Ovary (tissue), 9 donors: ENCODE data around the gene ARHGEF1. TPM values are rescaled to one million over a fixed set of nuclear protein-coding genes. Genes with fewer than 3 reads are reported as not detected.

Source experiments
- DNase-seq, 5 donors: peaks; one replicate each; pipeline ENCODE4 v3.0.0-alpha.2; 2019 to 2020
- H3K27ac ChIP-seq, 2 donors: fragments of 200-600 bp; one replicate each; pipeline versions ENCODE4 v1.5.1 to v1.8.0; 2019 to 2022
- H3K27me3 ChIP-seq: fragments of 200-600 bp; one replicate; pipeline ENCODE4 v1.8.0; 2022
- H3K36me3 ChIP-seq: fragments of 200-600 bp; sonication (generic); one replicate; pipeline ENCODE4 v1.5.1; 2019
- H3K4me1 ChIP-seq: one replicate; pipeline ENCODE4 v1.8.1; 2013; ENCODE audit warnings: mild to moderate bottlenecking, moderate library complexity; ENCODE audit not compliant: insufficient read depth
- H3K4me3 ChIP-seq: fragments of 200-600 bp; sonication (generic); one replicate; pipeline ENCODE4 v1.5.1; 2017
- H3K9me3 ChIP-seq, 2 donors: fragments of 200-600 bp in 1 of 2; sonication (generic) in 1 of 2; one replicate each; pipeline versions ENCODE4 v1.5.1 to v1.8.1; 2013 to 2019; ENCODE audit warnings: mild to moderate bottlenecking in 1 of 2, moderate library complexity in 1 of 2
- EP300 ChIP-seq: sonication (generic); formaldehyde crosslinking; IDR thresholded peaks from one replicate; pipeline ENCODE4 v1.6.1; 2017; ENCODE audit warnings: antibody characterized with exemption
- POLR2A ChIP-seq: fragments of 450-650 bp; IDR thresholded peaks from one replicate; pipeline ENCODE4 v1.6.1; 2017; ENCODE audit warnings: antibody characterized with exemption, mild to moderate bottlenecking, moderate library complexity
- WGBS, 3 donors: extraction: QIAGEN DNeasy Blood & Tissue Kit in 1 of 3; methylation state at CpG; one replicate each; pipeline versions ENCODE4 v1.1.5 to v1.1.7; 2013 to 2017; 5-methylcytosine and 5-hydroxymethylcytosine counted together
- intact Hi-C, 4 donors: fragments of 100-400 bp; cut with DNase I; formaldehyde crosslinking; loops; one replicate each; pipeline versions ENCODE4 v1.11.0 to v1.15.1; 2022 to 2023
- polyA plus RNA-seq, 2 donors: library from polyadenylated mRNA; stranded (reverse); fragments of 200-250 nt in 1 of 2; fragments of 350-450 nt in 1 of 2; fragmentation: Illumina TruSeq in 1 of 2; extraction: RNeasy Lipid Tissue Mini Kit (QIAGEN cat#74804) in 1 of 2; gene quantifications; one replicate each; pipeline ENCODE4 v1.2.3, GENCODE V29; 2013 to 2014
- total RNA-seq, 7 donors: library from RNA; depleted of rRNA in 2 of 7; stranded (reverse); fragments of >200 nt in 2 of 7; fragmentation: NEBNext Ultra II Directional in 3 of 7; extraction: Animal tissue kit (Norgen Biotek cat#: 25700) in 3 of 7; gene quantifications; one replicate each; pipeline versions ENCODE4 v1.1.0 to v1.2.4, GENCODE V29; 2016 to 2023
- TF ChIP-seq, protein P1 (sequence below), 3 donors: fragments of 450-650 bp in 2 of 3; fragments of 200-600 bp in 1 of 3; IDR thresholded peaks; one replicate each; pipeline versions ENCODE4 v1.5.1 to v1.8.0; 2016 to 2022; ENCODE audit warnings: antibody characterized with exemption in 3 of 3, mild to moderate bottlenecking in 1 of 3
- donor health status: DM: no; HTN: no; CAD: no; lungs with moderate emphysema.
- donor health status: DM: no; HTN: no; CAD: no.
- donor health status: Bipolar disorder and iron deficiency.
- donor health status: DM: yes; HTN: yes; CAD: no.
- donor health status: DM: no; HTN: no; CAD: no.
- donor health status: DM: yes; HTN: yes; CAD: no.

The ARHGEF1 gene
- total and polyA plus RNA-seq, 9 donors = 7.9 to 97.5 (median 56.6) TPM

- Histone ChIP-seq H3K27ac (no peak overlapping the region), H3K27me3 (no peaks in the 10 kb centered on the region), H3K9me3 (no peaks in the 10 kb centered on the region), H3K4me1 (no peaks in the 10 kb centered on the region), H3K36me3 (no peaks in the 10 kb centered on the region), H3K4me3 (no peak overlapping the region)
- WGBS, 3 donors = 6 to 9% (median 8%) methylated on average over 18 of the region's 18 CpGs
- peak in 1 of 5 donors; percentile 26 for DNase-seq
- TF ChIP-seq EP300 (no peak), POLR2A (no peak)
- TF ChIP-seq, protein P1, sequence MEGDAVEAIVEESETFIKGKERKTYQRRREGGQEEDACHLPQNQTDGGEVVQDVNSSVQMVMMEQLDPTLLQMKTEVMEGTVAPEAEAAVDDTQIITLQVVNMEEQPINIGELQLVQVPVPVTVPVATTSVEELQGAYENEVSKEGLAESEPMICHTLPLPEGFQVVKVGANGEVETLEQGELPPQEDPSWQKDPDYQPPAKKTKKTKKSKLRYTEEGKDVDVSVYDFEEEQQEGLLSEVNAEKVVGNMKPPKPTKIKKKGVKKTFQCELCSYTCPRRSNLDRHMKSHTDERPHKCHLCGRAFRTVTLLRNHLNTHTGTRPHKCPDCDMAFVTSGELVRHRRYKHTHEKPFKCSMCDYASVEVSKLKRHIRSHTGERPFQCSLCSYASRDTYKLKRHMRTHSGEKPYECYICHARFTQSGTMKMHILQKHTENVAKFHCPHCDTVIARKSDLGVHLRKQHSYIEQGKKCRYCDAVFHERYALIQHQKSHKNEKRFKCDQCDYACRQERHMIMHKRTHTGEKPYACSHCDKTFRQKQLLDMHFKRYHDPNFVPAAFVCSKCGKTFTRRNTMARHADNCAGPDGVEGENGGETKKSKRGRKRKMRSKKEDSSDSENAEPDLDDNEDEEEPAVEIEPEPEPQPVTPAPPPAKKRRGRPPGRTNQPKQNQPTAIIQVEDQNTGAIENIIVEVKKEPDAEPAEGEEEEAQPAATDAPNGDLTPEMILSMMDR (IDR thresholded peaks at IDR 0.05) = no peak
- intact Hi-C loops = no loop called here
Measured at GRCh38 chr19:41922585-41922984, 39.6 kb downstream of the ARHGEF1 start.

- Histone ChIP-seq H3K9me3 (no peaks in the 10 kb centered on the region), H3K27me3 (no peaks in the 10 kb centered on the region), H3K36me3 (no peaks in the 10 kb centered on the region), H3K4me3 (no peak overlapping the region), H3K27ac (no peak overlapping the region), H3K4me1 (peaks cover 1% of the 10 kb centered on the region)
- TF ChIP-seq, protein P1 (IDR thresholded peaks at IDR 0.05) = no peak
- no peak for TF ChIP-seq POLR2A
- no peak for TF ChIP-seq EP300
- no peak for DNase-seq
- intact Hi-C loops = no loop called here
- 19 to 27% (median 26%) methylated on average over 4 to 6 of the region's 6 CpGs for WGBS, 3 donors
Measured at GRCh38 chr19:41923045-41923788, 40.2 kb downstream of the ARHGEF1 start.

DNA sequence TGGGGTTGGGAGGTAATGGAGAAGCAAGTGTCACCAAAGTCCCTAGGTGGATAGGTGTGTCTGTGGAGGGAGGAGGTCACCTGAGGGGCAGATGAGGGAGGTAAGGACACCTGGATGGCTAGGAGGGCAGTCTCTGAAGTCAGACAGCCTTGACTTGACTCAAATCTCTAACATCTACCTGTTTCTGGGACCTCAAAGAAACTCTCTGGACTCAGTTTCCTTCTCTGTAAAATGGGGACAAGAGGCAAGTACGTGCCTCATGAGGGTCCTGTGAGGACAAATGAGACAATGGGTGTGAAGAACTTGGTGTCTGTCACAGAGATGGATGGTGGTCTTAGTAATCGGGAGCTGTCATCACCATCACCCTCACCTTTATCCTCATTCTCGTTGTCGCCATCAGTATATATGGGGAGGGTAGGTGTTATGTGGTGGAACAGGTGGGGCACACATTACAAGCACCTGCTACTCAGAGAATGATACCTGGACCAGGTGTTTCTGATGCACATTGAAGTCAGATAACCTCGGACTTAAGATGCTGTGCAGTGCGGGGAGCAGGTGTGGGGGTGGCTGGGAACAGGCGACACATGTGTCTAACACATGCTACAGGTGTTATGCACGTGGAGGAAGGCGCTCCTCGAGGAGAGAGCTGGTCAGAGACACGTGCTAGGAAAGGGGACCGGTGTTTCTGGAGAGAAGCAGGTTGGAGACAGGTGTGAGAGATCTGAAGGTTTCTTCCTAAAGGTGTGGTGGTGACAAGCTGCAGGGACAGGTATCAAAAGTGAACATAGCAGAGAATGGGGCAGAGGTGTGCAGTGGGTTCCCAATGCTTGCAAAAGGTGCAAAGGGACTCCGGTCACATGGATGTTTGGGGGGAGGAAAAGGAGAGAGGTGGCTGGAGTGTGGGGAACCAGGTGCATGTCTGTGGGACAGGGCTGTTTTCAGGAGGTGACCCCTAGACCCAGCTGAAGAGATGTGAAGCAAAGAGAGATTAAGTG, 41.5 kb downstream of the ARHGEF1 start:
- Histone ChIP-seq H3K9me3 (no peaks in the 10 kb centered on the region), H3K36me3 (no peaks in the 10 kb centered on the region), H3K4me1 (peaks cover 5% of the 10 kb centered on the region), H3K4me3 (no peak overlapping the region), H3K27ac (no peak overlapping the region), H3K27me3 (no peaks in the 10 kb centered on the region)
- DNase-seq = no peak
- TF ChIP-seq POLR2A = no peak
- TF ChIP-seq, protein P1 (IDR thresholded peaks at IDR 0.05) = no peak
- no peak for TF ChIP-seq EP300
- intact Hi-C loops = no loop called here
- WGBS, 3 donors = 35 to 50% (median 41%) methylated on average over 13 of the region's 13 CpGs

DNA sequence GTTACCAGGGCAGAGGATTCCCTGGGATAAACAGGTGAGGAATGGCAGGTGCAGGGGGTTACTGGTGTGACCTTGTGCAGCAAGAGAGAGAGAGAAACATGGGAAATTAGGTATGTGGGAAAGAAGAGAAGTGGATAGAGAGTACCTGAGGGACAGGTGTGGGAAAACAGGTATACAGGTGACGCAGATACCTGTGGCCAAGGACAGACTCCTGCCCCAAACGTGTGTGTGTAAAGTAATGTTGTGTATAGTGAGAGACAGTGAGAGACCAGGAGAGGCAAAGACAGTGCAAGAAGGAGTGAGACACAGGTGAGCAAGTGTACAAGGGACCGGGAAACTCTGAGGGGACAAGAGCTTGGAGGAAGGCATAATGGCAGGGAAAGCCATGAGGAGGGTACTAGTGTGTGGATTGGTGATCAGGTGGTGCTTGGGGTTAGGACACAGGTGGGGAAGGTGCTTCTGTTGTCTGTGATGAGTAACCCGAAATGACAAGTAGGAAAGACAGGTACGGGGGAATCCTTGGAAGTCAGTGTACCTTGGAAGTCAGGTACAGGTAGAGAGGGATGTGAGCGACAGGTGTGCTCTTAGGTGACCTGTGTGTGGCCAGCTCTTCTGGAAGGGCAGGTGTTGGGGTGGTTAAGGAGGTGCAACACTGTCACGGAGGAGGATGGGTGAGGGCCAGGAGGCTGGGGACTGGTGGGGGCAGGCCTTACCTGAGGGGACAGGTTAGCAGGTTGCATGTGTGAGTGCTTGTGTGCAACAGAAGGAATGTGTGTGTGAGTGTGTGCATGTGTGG, 42.4 kb downstream of the ARHGEF1 start:
- WGBS, 3 donors = 51 to 54% (median 53%) methylated on average over 7 of the region's 7 CpGs
- H3K4me1 ChIP-seq = peaks cover 5% of the 10 kb centered on the region
- no peaks in the 10 kb centered on the region for H3K36me3 ChIP-seq
- H3K27me3 ChIP-seq = no peaks in the 10 kb centered on the region
- no peak overlapping the region for H3K27ac ChIP-seq
- no peak overlapping the region for H3K4me3 ChIP-seq
- intact Hi-C loops = no loop called here
- no peaks in the 10 kb centered on the region for H3K9me3 ChIP-seq
- no peak for DNase-seq
- no peak for TF ChIP-seq EP300
- TF ChIP-seq, protein P1 (IDR thresholded peaks at IDR 0.05) = no peak
